Cardiac septum (tissue), 1 donor: Measurements from ENCODE around the gene PLA2G4A. TPM values are rescaled to one million over a fixed set of nuclear protein-coding genes. Genes with fewer than 3 reads are reported as not detected.

Source experiments
- DNase-seq: peaks from one replicate; pipeline ENCODE4 v3.0.0-alpha.2; 2020; ENCODE audit warnings: low spot score
- intact Hi-C: fragments of 100-400 bp; cut with DNase I; formaldehyde crosslinking; loops from one replicate; pipeline ENCODE4 v1.14.0; 2022
- long read RNA-seq: library from polyadenylated mRNA; unstranded; transcript quantifications from one replicate; pipeline ENCODE4 v2.0.0, GENCODE V29; 2021
- total RNA-seq: library from RNA; stranded (reverse); fragmentation: NEBNext Ultra II Directional; extraction: Animal tissue kit (Norgen Biotek cat#: 25700); gene quantifications from one replicate; pipeline ENCODE4 v1.2.1, GENCODE V29; 2021
- donor health status: DM: no; HTN: no; CAD: no.

The PLA2G4A gene
- 1.3 TPM for total RNA-seq
- long read RNA-seq, partial matches to known transcripts = 0 of 2 reads
- long read RNA-seq, other reads (novel, unspliced or antisense) = 0 of 2 reads

GRCh38 chr1:186828611-186829454, at the start of gene PLA2G4A:
PLA2G4A (plus strand) TSS chr1:186828949; CDS start chr1:186854355, 25,406 bp downstream.
- intact Hi-C loops = no loop called here
- no peak for DNase-seq

- intact Hi-C loops = no loop called here
- no peak for DNase-seq
These were observed 48.7 kb upstream of the PLA2G4A start for GRCh38 chr1:186780076-186780475.

GRCh38 chr1:186781730-186782129, 47.0 kb upstream of the PLA2G4A start:
- intact Hi-C loops = no loop called here
- no peak for DNase-seq

GRCh38 chr1:186782791-186783190, 46.0 kb upstream of the PLA2G4A start:
- intact Hi-C loops = no loop called here
- no peak for DNase-seq

- DNase-seq = no peak
- intact Hi-C loops = no loop called here
These were observed 45.6 kb upstream of the PLA2G4A start for GRCh38 chr1:186783193-186783592.

- no peak for DNase-seq
- intact Hi-C loops = no loop called here
These were observed 43.2 kb upstream of the PLA2G4A start for GRCh38 chr1:186785503-186785902.

GRCh38 chr1:186790101-186790500, 38.6 kb upstream of the PLA2G4A start:
- intact Hi-C loops = no loop called here
- no peak for DNase-seq

GRCh38 chr1:186792870-186793581, 35.7 kb upstream of the PLA2G4A start:
- intact Hi-C loops = no loop called here
- DNase-seq = no peak

GRCh38 chr1:186793582-186793927, 35.2 kb upstream of the PLA2G4A start:
- DNase-seq = no peak
- intact Hi-C loops = no loop called here

- intact Hi-C loops = no loop called here
- no peak for DNase-seq
These were observed 29.6 kb upstream of the PLA2G4A start for GRCh38 chr1:186798960-186799688.

- intact Hi-C loops = no loop called here
- DNase-seq = no peak
These were observed 29.1 kb upstream of the PLA2G4A start for GRCh38 chr1:186799689-186800054.

- intact Hi-C loops = no loop called here
These were observed 26.4 kb upstream of the PLA2G4A start for GRCh38 chr1:186802388-186802787.

GRCh38 chr1:186804679-186805078, 24.1 kb upstream of the PLA2G4A start:
- no peak for DNase-seq
- intact Hi-C loops = no loop called here

More at GRCh38 chr1:186802388-186802787, 26.4 kb upstream of the PLA2G4A start:
- no peak for DNase-seq

GRCh38 chr1:186806477-186806876, 22.3 kb upstream of the PLA2G4A start:
- DNase-seq = no peak
- intact Hi-C loops = no loop called here

- DNase-seq = no peak
- intact Hi-C loops = no loop called here
These were observed 21.6 kb upstream of the PLA2G4A start for GRCh38 chr1:186807163-186807562.

- no peak for DNase-seq
- intact Hi-C loops = no loop called here
These were observed 16.9 kb upstream of the PLA2G4A start for GRCh38 chr1:186811892-186812291.

- DNase-seq = no peak
These were observed 16.2 kb upstream of the PLA2G4A start for GRCh38 chr1:186812570-186812969.

GRCh38 chr1:186813420-186813819, 15.3 kb upstream of the PLA2G4A start:
- no peak for DNase-seq
- intact Hi-C loops = no loop called here

More at GRCh38 chr1:186812570-186812969, 16.2 kb upstream of the PLA2G4A start:
- intact Hi-C loops = no loop called here

- DNase-seq = no peak
- intact Hi-C loops = no loop called here
These were observed 9.6 kb upstream of the PLA2G4A start for GRCh38 chr1:186819126-186819525.

GRCh38 chr1:186819563-186819962, 9.2 kb upstream of the PLA2G4A start:
- DNase-seq = no peak
- intact Hi-C loops = no loop called here
